ENCODE measurements around the gene NLGN1. TPM values are rescaled to one million over a fixed set of nuclear protein-coding genes. Genes with fewer than 3 reads are reported as not detected.
"Not testable (repeated sequence)": the region's sequence is repeated elsewhere in the genome, so short reads cannot be mapped to it uniquely, and the experiment has no call there.

Gene NLGN1
- total RNA-seq, 1 donor from 2014 or later: 59.1 TPM

DNA sequence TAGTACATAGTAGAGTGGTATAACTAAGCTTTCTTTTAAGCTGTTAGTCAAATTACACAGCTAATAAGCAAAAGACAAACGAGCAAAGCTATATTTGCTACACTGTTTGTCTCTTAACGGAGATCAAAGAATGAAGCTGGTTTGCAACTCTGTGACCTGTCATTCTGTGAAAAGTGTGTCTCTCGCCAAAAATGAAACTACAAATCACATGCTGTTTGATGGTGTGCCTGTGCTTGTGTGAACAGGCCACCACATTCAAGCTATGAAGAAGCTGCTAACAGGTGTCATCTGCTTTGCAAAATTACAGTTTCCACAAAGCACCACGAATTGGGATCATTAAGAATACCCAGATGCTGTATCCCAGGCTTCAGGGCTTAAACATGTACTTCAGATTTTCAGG is 793.8 kb downstream of the NLGN1 start:
- no peak for FAIRE-seq
- DNase-seq (ENCODE audit: low spot score in 2 of 2): no peak

DNA sequence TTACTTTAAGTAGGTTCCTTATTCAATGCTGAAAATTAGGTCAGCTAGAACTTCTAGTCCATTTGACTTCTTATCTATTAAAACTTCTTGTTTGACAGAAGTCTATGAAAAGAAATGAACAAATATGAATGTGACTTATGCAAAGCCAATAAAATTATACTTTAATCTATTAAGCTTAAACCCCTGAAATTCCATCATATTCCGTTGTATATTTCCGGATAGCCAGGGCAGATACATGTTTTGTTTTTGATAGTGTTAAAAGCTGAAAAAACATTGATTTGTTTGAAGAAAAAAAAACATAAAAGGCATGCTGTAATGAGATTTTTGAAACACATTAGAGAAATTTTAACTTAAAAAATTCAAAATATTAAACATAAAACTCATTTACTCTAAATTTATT is 794.4 kb downstream of the NLGN1 start:
- FAIRE-seq (no peak), DNase-seq (ENCODE audit: low spot score in 2 of 2) (no peak)

DNA sequence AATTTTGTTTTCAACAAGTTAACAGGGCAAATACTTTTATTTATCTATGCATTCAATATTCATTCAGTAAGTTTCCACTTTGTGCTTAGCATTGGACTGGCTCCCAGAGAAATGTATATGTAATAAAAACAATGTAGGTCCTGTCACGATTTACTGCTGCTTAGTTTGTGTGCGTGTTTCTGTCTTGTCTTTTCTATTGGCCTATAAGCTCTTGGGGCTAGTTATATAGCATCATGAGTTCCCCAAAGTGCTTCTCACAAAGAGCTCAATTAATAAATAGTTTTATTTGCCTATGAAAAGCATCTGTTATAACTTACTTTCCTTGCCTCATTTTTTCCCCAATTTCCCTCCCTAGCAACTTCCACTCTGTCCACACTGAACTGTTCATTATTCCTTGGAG is 794.9 kb downstream of the NLGN1 start:
- DNase-seq (ENCODE audit: low spot score in 2 of 2): no peak
- no peak for FAIRE-seq

DNA sequence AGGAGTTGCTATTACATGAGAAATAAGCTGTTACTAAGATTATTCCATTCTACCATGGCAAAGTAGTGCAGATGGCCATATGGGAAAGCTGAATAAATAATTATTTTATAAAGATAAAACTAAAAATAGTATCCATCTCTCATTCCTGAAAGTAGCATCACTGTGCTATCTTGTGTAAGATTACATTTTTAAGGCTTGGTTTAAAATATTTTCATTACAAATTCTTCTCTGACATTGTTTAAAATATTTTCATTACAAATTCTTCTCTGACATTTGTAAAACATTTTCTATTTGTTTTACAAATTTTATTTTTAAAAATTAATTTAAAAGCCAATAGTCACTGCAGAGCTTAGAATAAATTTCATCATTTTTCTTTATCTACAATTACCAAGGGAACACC is 796.1 kb downstream of the NLGN1 start:
- peak; percentile 64 for FAIRE-seq

DNA sequence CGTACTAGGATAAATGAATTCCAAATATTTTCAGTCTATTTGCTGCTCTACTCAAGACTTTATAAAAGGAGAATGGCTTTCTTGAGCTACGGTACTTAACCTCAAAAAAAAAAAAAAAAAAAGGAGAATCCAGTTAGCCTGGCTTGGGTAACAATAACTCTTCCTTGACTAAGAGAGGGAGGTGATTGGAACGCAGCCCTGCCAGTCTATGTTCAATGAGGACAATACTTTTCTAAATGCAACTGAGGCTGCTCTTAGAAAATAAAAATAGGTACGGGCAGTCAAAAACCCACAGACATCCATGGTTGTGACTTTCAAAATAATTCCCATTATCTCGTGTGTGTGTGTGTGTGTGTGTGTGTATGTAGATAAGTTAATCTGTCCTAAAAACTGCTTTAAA is 799.9 kb downstream of the NLGN1 start:
- DNase-seq (ENCODE audit: low spot score in 2 of 2): no peak
- FAIRE-seq: no peak

More for the DNA sequence above, 796.1 kb downstream of the NLGN1 start:
- DNase-seq (ENCODE audit: low spot score in 2 of 2): no peak

DNA sequence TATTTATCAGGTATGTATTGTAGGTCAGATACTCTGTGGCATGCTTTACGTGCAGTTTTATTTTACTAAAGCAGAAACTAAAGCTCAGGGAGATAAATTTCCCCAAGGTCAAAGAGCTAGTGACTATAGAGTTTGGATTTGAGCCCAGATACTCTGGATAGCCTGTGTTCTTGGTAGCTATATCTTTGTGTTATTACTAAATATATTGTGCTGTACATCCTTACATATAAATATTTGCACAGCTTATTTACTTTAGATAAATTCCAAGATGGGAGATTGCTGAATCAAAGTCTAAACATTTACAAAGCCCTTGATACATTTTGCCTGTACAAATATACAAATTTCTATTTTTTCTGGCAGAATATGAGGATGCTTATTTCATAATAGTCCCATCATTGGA is 800.7 kb downstream of the NLGN1 start:
- no peak for FAIRE-seq
- no peak for DNase-seq (ENCODE audit: low spot score in 2 of 2)

DNA sequence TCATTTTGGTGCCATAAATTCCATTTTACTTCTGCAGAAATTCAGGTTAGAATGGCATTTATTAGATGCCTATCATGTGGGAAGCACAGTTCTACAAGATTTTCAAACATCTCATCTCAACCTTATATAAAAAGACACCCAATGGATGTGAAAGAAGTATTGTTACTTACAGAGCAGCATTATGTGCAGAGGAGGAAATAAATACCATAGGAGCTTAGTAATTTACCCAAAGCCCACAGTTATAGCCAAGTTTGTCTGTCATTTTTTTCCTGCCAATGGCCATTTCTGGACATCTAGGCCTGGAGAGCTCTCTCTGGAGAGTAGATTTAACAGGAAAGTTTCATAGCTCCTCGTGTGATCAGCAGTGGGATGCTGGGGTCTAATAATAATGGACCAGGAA is 802.2 kb downstream of the NLGN1 start:
- DNase-seq (ENCODE audit: low spot score in 2 of 2): no peak
- no peak for FAIRE-seq

DNA sequence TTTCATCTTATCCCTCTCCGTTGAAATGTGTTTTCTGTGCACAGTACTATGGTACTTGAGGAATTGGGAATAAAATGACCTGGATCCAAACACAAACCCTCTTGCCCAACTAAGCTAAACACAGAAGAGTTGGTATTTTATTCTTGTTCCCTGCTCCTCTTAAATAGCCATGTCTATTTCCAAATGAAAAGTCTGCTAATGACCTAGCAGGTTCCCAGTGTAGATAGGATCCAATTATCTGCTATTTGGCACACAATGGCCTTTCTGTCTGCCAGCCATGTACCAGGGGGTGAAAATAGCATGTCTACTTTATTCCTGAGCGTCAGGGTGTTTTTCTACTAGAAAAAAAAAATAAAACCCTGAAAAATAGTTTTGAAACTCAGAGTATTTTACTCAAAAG is 804.6 kb downstream of the NLGN1 start:
- FAIRE-seq (peak; percentile 17), DNase-seq (ENCODE audit: low spot score in 2 of 2) (no peak)

DNA sequence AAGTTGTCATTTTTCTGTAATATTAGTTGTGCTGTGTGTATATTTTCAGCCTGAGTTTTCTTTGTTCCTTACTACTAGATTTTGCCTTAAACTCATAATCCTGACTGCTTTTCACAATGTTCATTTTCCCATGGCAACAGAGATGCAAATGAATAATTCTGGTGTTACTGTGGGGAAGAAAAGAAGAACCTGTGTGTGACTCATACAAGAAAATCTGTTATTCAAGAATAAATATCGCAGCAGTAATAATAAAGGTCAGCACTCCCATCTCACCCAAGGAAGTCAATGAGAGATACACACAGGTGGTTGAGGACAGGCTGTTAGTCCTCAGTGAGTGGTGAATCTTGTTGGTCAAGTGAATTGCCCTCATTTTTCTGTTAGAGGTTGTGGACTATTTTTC is 805.0 kb downstream of the NLGN1 start:
- no peak for DNase-seq (ENCODE audit: low spot score in 2 of 2)
- no peak for FAIRE-seq

DNA sequence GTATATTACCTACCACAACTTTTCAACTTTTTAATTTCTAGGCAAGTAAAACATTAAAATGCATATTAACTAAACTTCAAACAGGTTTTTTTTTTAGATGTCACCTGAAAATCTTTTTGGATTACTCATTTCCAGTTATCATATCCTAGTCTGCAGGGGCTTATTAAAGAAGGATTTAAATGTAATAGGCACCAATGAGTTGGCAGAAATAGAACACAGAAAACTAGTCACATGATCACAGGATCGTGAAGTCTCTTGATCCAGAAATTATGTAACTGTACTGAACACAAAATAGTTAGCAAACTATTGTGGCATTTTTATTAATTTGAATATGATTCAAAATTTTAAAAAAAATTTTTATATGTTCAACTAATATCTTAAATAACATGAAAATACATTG is 807.2 kb downstream of the NLGN1 start:
- FAIRE-seq (peak; percentile 94), DNase-seq (ENCODE audit: low spot score in 2 of 2) (no peak)

DNA sequence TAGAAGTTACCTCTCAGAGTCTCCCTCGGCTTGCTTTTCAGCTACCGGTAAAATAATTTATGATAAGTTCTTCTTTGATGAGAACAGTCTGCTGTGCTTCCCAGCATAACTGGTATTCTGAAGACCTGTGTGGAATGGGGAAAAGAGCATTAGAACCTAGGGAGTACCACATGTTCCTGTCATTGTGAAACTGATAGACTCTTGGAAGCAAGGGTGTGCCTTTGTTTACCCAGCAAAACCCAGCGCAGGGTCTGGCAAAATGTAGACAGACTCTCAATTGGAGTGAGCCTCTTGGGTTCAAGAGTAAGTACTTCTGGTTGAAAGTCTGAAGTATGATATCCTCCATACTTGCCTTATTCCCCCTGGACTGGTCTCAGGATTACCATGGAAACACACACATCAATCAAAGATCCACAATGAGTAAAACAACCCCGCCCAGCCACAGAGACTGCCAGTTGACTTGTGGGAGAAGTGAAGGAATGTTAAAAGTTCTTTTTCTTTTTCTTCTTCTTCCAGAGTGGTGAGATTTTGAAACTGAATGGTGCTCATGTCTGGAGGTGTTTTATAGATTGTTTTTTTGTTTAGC is 809.2 kb downstream of the NLGN1 start:
- no peak for DNase-seq (ENCODE audit: low spot score in 2 of 2)
- FAIRE-seq: no peak

DNA sequence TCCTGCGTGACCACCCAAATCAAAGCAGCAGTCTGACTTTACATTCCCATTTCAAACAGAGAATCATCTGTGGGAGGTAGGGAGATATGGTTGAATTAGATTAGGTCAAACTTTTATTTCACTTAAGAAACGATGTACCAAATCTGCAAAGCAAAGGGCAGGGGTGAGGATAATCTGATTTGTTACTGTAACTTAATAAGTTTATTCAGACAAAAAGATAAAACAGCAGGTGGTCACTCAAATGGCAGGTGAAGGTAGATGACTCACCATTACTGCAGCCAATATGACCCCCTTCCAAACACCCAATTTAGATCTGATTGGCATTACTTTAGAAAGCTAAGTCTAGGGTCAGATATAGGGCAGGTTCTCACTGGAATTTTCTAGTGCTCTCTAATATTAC is 810.6 kb downstream of the NLGN1 start:
- FAIRE-seq: no peak

DNA sequence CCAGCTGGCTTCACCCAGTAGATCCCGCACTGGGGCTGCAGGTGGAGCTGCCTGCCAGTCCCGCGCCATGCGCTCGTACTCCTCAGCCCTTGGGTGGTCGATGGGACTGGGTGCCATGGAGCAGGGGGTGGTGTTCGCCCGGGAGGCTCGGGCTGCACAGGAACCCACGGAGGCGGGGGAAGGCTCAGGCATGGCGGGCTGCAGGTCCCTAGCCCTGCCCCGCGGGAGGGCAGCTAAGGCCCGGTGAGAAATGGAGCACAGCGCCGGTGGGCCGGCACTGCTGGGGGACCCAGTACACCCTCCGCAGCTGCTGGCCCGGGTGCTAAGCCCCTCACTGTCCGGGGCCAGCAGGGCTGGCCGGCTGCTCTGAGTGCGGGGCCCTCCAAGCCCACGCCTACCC is 814.4 kb downstream of the NLGN1 start:
- not testable (repeated sequence) for DNase-seq (ENCODE audit: low spot score in 2 of 2); FAIRE-seq

More for the DNA sequence above, 810.6 kb downstream of the NLGN1 start:
- no peak for DNase-seq (ENCODE audit: low spot score in 2 of 2)

DNA sequence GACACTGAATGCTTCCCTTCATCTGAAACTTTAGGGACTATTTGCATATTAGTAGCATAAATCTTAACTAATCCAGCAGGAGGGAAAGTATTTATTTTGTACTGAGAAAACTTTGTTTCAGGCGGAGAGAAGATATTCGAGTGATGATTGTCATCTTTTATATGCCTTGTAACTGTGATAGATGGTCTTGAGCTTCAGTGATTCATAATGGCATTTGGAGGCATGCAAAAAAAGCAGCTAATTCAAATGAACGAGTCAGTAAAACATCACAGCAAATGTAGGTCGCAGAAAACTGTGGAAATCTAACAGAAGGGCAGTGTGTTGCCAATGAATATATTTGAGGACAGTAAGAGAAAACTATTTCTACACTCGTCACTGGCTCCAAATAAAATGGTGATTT is 817.9 kb downstream of the NLGN1 start:
- no peak for FAIRE-seq
- DNase-seq (ENCODE audit: low spot score in 2 of 2): no peak

DNA sequence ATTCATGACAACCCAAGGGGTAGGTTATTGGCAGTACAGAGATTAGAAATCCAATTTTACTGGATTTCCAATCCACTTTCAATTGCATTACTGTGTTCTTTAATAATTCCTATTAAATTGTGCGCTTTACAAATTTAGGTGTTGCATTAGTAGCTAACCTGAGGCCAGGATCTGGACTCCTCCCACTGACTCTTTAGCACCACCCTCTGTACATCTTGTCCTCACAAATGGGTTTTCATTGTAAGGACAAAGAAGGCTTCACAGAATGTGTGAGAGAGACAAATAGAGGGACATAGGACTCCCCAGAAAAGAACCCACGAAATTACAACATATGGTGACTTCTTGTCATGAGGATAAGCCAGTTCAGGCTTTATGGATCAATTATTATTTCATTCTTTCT is 818.5 kb downstream of the NLGN1 start:
- DNase-seq (ENCODE audit: low spot score in 2 of 2) (no peak), FAIRE-seq (no peak)

DNA sequence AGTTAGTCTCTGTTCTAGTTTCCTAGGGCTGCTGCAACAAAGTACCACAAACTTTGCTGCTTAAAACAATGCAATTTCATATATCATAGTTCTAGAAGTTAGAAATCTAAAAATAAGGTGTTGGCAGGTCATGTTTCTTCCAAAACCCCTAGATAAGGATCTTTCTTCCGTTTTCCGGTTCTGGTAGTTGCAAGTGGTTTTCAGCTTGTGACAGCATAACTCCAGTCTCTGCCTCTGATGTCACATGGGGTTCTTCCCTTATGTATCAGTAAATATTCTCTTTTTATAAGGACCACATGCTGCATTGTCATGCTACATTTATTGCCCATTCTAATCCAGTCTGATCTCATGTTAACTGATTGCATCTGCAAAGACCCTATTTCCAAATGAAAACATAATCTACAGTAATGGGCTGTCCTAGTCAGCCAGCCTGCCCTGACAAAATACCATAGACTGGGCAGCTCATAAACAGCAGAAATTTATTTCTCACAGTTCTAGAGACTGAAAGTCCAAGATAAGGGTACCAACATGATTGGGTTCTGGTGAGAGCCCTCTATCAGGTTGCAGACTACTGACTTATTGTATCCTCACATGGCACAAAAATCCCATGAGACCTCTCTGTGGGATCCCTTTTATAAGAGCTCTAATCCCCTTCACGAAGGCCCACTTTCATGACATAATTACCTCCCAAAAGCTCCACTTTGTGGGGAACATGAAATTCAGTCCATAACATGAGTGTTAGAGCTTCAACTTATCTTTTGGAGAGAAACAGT is 819.6 kb downstream of the NLGN1 start:
- FAIRE-seq (no peak), DNase-seq (ENCODE audit: low spot score in 2 of 2) (no peak)

DNA sequence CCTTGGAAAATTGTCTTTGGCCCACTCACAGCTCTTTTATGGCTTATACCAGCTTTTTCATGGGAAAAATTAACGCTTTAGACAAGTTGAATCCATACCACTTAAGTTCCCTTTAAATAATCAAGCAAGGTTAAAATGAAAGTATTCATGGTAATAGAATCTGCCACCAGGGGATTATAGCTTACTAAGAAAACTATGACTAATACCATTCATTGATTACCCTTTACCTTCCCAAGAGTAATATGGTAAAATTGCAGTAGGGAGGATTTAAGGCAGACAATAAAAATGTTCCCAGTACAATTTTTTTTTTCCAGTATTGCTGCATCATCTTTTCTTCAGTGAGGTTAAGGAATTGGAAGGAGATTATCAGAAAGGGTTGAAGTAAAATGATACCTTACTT is 820.5 kb downstream of the NLGN1 start:
- no peak for DNase-seq (ENCODE audit: low spot score in 2 of 2)
- FAIRE-seq: no peak

DNA sequence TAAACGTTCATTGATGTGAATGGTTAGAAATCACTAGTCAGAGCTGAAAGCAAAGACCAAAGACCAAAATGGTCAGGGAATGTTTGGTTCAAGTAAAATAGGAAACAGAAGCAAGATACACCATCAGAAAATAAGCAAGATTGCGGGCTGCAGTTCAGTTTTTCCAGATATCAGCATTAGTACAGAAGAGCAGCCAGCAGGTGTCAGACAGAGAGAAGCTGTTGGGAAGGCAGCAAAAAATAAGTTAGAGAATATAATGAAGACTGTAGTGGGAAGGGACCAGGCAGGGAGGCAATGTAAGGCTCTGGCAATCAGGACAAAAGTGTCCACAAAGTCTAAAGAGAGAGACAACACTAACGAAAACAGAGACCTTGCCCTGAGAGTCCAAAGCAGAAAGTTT is 822.2 kb downstream of the NLGN1 start:
- FAIRE-seq (no peak), DNase-seq (ENCODE audit: low spot score in 2 of 2) (no peak)

DNA sequence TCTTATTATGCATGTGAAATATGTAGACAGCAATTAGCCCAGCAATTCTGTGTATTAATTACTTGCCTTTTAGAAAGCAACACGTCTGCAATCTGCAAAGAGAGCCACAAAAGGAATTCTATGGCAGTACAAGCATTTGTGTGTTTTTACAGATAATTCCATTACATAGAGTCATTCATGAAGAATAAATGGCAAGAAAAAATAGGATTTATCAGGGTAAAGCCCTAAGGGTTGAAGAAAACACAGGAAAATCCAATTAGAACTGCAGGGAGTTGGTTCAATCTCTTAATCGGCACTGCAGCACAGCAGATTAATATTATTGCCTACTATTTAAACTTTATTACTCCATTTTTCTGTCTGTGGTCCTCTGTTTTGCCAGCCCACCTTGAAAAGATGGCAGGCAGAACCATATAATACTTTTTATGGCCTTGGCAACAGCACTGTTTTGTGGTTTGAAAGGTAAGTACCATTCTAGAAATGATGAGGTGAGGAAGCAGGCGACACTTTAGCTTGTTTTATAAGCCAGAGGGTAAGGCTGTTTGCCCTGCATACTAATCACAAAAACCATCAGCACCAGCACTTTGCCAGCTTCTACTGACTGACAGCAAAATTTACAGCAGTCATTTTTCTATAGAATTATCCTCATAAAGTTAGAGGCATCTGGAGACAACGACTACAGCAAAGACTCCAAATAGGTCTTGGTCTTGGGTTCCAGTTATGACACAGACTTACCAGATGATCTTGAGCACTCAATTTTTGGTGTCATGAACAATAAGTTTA is 823.4 kb downstream of the NLGN1 start:
- FAIRE-seq (no peak), DNase-seq (ENCODE audit: low spot score in 2 of 2) (no peak)

DNA sequence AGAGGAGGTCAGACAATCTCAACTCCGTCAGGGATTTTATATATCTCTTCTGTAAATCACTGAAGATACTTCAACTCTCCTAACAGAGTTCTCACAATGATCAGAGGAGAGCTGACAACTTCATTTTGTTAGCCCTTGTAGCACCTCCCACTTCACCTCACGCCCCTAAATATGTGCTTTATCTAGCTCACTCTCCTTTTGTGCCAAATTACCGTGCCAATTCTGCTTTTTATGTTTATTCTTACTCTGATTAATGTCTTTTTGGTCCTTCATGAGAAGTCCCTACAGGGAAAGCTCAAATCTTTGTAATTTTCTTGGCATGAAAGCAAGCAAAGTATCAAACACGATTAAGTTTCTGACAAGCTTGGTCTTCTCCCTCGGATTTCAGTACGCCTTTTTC is 825.5 kb downstream of the NLGN1 start:
- FAIRE-seq (no peak), DNase-seq (ENCODE audit: low spot score in 2 of 2) (no peak)

DNA sequence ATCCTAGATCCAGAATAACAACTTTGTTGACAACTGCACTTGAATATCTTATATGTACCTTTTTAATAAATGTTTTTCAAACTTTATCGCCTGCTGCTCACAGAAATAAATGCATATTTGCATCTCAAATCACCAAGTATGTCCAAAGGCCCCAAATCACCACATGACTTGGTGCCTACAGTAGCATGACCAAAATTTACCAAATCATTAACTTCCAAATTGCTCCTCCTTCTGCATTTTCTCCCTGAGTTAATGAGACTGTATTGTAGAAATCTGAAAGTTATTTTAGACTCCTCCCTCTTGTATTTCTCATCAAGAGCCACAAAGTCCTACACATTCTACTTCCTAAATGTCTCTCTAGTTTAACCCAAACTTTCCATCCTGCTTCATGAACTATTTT is 826.1 kb downstream of the NLGN1 start:
- FAIRE-seq (no peak), DNase-seq (ENCODE audit: low spot score in 2 of 2) (no peak)

DNA sequence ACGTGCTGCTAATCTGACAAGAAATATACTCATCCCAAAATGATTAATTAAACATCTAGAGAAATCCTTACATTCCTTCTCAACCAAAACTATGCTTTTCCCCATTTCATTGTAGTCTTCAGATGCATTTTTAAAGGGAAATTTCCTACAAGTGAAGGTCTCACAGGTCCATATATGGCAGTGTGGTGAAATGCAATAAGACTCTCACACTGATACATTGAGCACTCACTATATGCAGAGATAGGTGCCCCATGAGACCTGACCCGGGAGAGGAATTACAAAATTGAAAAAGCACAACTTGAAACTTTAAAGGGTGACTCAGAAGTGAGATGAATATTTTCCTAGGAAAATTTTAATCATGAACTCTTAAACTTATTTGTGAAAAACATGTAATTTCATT is 832.4 kb downstream of the NLGN1 start:
- DNase-seq (ENCODE audit: low spot score in 2 of 2) (no peak), FAIRE-seq (no peak)

Measured in frontal cortex (tissue), 4 donors.